Heart right ventricle (tissue), 16 donors: ENCODE data around the gene WFDC12. TPM values are rescaled to one million over a fixed set of nuclear protein-coding genes. Genes with fewer than 3 reads are reported as not detected.

Source experiments
- ATAC-seq, 8 donors: fragments of 200-7000 bp; cut with Tn5 transposase; one replicate each; pipeline ENCODE4 v1.9.1; 2020; ENCODE audit warnings: mild to moderate bottlenecking in 8 of 8, moderate library complexity in 8 of 8, moderate number of reproducible peaks in 1 of 8
- DNase-seq, 2 donors: peaks; one replicate each; pipeline ENCODE4 v3.0.0-alpha.2; 2020
- H3K27ac ChIP-seq, 10 donors: fragments of 200-600 bp; sonication (generic) in 2 of 10; one replicate each; pipeline versions ENCODE4 v1.5.0 to v1.8.0; 2020 to 2022; ENCODE audit warnings: mild to moderate bottlenecking in 3 of 10
- H3K27me3 ChIP-seq, 7 donors: fragments of 200-600 bp; one replicate each; pipeline ENCODE4 v1.8.0; 2021 to 2022; ENCODE audit warnings: mild to moderate bottlenecking in 2 of 7
- H3K36me3 ChIP-seq, 9 donors: fragments of 200-600 bp; sonication (generic) in 1 of 9; one replicate each; pipeline versions ENCODE4 v1.5.0 to v1.8.0; 2020 to 2022; ENCODE audit warnings: mild to moderate bottlenecking in 2 of 9
- H3K4me1 ChIP-seq, 9 donors: fragments of 200-600 bp; sonication (generic) in 1 of 9; one replicate each; pipeline versions ENCODE4 v1.5.0 to v1.8.0; 2020 to 2022; ENCODE audit warnings: mild to moderate bottlenecking in 4 of 9
- H3K4me3 ChIP-seq, 10 donors: fragments of 200-600 bp; sonication (generic) in 2 of 10; one replicate each; pipeline versions ENCODE4 v1.5.0 to v1.8.0; 2020 to 2022; ENCODE audit warnings: mild to moderate bottlenecking in 7 of 10, moderate library complexity in 2 of 10
- H3K9me3 ChIP-seq, 11 donors: fragments of 200-600 bp in 10 of 11; sonication (generic) in 2 of 11; one replicate each; pipeline versions ENCODE4 v1.5.0 to v1.8.0; 2013 to 2022; ENCODE audit warnings: mild to moderate bottlenecking in 2 of 11, control low read depth in 1 of 11, moderate library complexity in 1 of 11
- WGBS, 2 donors: extraction: QIAGEN DNeasy Blood & Tissue Kit; methylation state at CpG; one replicate each; pipeline ENCODE4 v1.1.7; 2013; ENCODE audit warnings: inconsistent platforms in 1 of 2; 5-methylcytosine and 5-hydroxymethylcytosine counted together
- intact Hi-C, 10 donors: fragments of 100-400 bp; cut with DNase I; formaldehyde crosslinking; loops; one replicate each; pipeline versions ENCODE4 v1.11.1 to v1.14.2; 2022
- polyA plus RNA-seq, 2 donors: library from polyadenylated mRNA; stranded (reverse); fragments of 200-250 nt; gene quantifications; one replicate each; pipeline ENCODE4 v1.2.3, GENCODE V29; 2013
- total RNA-seq, 10 donors: library from RNA; stranded (reverse); fragmentation: NEBNext Ultra II Directional in 3 of 10; extraction: Animal tissue kit (Norgen Biotek cat#: 25700) in 3 of 10; gene quantifications; one replicate each; pipeline versions ENCODE4 v1.2.1 to v1.2.4, GENCODE V29; 2021 to 2023
- TF ChIP-seq, protein P1 (sequence below), 9 donors: fragments of 200-600 bp; sonication (generic) in 2 of 9; IDR thresholded peaks; one replicate each; pipeline versions ENCODE4 v1.5.0 to v1.8.0; 2021 to 2022; ENCODE audit warnings: antibody characterized with exemption in 9 of 9, mild to moderate bottlenecking in 5 of 9, moderate library complexity in 1 of 9
- donor health status: Arrhythmogenic right ventricular cardiomyopathy.
- donor health status: ischemic (EF 13 %, LVEDD 7.1; RV severe dilation, severe dysfunction).
- donor health status: healthy with polysubstance abuse.
- donor health status: DM: no; HTN: yes; CAD: no.
- donor health status: DM: no; HTN: no; CAD: no.
- donor health status: ischemic (EF 25% LVEDD 6.9; RV normal size, moderate dysfunction).
- donor health status: ischemic (EF 25% LVEDD 5.7; RV mildly dilated, moderate dysfunction).
- donor health status: healthy.
- donor health status: DM: yes; HTN: yes; CAD: no.
- donor health status: Ischemic cardiomyopathy.
- donor health status: ischemic (EF 35%, LVEDD 5.7; RV mildly dilated, moderate dysfunction).
- donor health status: nonischemic (EF 11% LVEDD 7.7; RV severe dilation, severe dysfunction).
- donor health status: DM: yes; HTN: yes; CAD: no.
- donor health status: PGD.
- donor health status: ischemic (EF 29% LVEDD 5.4; RV normal size, mild dysfunction).
- donor health status: nonischemic (EF 23%, LVEDD 6.1; RV moderate dilation, normal function).

The WFDC12 gene
- total and polyA plus RNA-seq, 12 donors: not detected

DNA sequence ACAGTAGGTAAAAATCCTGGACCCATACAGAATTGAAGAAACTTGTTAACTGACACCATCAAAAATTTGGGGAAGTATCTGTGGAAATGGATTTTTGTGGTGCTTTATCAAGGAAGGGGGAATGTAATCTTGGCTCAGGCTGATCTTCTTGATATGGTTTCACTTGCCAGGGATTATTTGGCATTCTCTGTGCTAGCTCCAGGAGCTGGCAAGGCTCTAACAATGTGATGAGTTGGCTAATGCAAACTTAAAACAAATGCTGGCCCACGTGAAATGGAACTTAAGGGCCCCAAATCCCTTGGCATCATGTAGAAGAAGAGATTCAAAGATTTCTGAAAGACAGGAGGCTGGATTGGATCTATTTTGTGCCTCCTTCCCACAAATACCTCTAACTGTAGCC lies 36.5 kb downstream of the WFDC12 start:
- H3K9me3 ChIP-seq: peaks cover 0 to 6% (median 1%) of the 10 kb centered on the region in 11 donors
- intact Hi-C loops: no loop called here
- DNase-seq: no peak
- H3K36me3 ChIP-seq: peaks cover 0 to 9% (median 0%) of the 10 kb centered on the region in 9 donors
- TF ChIP-seq, protein P1, sequence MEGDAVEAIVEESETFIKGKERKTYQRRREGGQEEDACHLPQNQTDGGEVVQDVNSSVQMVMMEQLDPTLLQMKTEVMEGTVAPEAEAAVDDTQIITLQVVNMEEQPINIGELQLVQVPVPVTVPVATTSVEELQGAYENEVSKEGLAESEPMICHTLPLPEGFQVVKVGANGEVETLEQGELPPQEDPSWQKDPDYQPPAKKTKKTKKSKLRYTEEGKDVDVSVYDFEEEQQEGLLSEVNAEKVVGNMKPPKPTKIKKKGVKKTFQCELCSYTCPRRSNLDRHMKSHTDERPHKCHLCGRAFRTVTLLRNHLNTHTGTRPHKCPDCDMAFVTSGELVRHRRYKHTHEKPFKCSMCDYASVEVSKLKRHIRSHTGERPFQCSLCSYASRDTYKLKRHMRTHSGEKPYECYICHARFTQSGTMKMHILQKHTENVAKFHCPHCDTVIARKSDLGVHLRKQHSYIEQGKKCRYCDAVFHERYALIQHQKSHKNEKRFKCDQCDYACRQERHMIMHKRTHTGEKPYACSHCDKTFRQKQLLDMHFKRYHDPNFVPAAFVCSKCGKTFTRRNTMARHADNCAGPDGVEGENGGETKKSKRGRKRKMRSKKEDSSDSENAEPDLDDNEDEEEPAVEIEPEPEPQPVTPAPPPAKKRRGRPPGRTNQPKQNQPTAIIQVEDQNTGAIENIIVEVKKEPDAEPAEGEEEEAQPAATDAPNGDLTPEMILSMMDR (IDR thresholded peaks at IDR 0.05): no peak
- H3K4me3 ChIP-seq: no peak overlapping the region
- ATAC-seq: no peak
- H3K27ac ChIP-seq: no peak overlapping the region
- no peaks in the 10 kb centered on the region for H3K27me3 ChIP-seq
- H3K4me1 ChIP-seq: no peaks in the 10 kb centered on the region
- WGBS, 2 donors: 73 to 82% methylated on average over 1 of the region's 1 CpG

DNA sequence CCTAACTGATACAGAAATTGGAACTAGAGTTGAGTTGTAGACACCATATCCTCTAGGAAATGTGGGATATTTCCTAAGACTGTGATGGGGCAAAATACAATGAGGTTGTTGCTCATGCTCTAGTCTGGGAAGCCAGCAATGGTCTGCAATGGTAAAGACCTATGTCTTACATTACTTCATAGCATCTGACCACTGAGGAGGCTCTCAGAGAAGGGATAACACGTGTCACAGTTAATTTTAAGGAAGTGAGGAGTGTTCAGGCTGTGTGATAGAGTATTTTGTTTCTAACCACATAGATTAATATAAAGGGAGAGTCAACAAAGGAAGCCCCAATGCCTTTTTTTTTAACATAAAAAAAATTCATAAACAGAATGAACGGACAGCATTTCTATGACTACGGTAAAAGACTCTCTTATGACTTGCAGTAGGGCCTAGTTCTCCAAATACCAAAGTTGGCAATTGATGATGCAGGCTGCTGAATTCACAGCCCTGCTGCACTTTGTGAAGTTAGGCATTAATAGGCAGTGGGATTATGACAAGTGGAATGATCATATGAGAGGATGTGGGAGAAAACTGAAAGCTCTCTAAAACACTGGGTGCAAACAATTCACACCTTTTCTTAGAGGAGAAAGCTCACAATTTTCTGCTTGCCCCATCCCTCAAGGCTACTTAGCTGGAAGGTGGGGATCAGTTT lies 37.0 kb downstream of the WFDC12 start:
- intact Hi-C loops: no loop called here
- WGBS, 2 donors: 88 to 91% methylated on average over 3 of the region's 3 CpGs
- Histone ChIP-seq H3K36me3 (peaks cover 0 to 14% (median 0%) of the 10 kb centered on the region in 9 donors), H3K27me3 (no peaks in the 10 kb centered on the region), H3K27ac (no peak overlapping the region), H3K4me3 (no peak overlapping the region), H3K4me1 (no peaks in the 10 kb centered on the region), H3K9me3 (peaks cover 0 to 11% (median 7%) of the 10 kb centered on the region in 11 donors)
- no peak for ATAC-seq
- TF ChIP-seq, protein P1 (IDR thresholded peaks at IDR 0.05): no peak
- DNase-seq: no peak

DNA sequence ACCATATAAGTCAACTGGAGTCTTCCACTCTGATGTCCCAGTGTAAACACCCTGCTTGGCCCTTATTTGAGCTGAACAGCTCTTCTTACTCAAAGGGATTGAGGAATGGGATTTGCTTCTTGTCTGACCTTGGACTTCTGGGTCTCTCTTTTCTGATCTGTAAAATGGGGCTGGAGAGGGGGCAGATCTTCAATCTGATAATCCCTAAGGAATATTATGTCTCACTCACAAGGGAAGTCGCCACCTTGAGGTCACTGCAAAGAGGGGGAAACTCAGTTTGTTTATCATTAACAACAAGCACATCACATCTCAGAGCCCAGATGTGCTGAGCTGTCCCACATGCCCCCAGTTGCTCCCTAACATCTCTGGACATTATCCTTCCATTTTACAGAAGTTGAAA lies 38.4 kb downstream of the WFDC12 start:
- TF ChIP-seq, protein P1 (IDR thresholded peaks at IDR 0.05): no peak
- peaks cover 0 to 28% (median 3%) of the 10 kb centered on the region in 9 donors for H3K36me3 ChIP-seq
- intact Hi-C loops: no loop called here
- ATAC-seq (no peak), DNase-seq (no peak)
- WGBS, 2 donors: 95 to 96% methylated on average over 1 of the region's 1 CpG
- no peaks in the 10 kb centered on the region for H3K27me3 ChIP-seq
- no peak overlapping the region for H3K27ac ChIP-seq
- H3K4me3 ChIP-seq: no peak overlapping the region
- H3K9me3 ChIP-seq: peaks cover 0 to 21% (median 9%) of the 10 kb centered on the region in 11 donors
- H3K4me1 ChIP-seq: no peaks in the 10 kb centered on the region

DNA sequence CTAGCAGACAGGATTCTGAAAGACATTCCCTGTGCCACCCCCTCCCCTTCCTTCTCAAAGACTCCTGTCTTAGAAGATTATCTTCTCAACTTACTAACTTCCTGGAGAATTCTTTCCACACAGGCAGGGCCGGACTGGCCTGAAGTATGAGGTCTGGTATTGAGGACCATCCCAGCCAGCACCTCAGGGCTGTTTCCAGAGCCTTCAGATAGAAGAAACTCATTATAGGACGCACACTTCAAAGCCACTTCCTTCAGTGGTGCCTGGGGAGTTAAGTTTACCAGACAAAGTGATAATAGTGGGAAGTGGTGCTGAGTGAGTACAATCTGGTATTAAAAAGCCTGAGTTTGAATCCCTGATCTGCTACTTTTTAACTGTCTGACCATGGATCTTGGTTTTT lies 39.0 kb downstream of the WFDC12 start:
- H3K4me1 ChIP-seq: no peaks in the 10 kb centered on the region
- no peak overlapping the region for H3K4me3 ChIP-seq
- ATAC-seq (no peak), DNase-seq (no peak)
- H3K27me3 ChIP-seq: no peaks in the 10 kb centered on the region
- H3K36me3 ChIP-seq: peaks cover 0 to 34% (median 8%) of the 10 kb centered on the region in 9 donors
- TF ChIP-seq, protein P1 (IDR thresholded peaks at IDR 0.05): no peak
- WGBS, 2 donors: 41 to 44% methylated on average over 2 of the region's 2 CpGs
- no peak overlapping the region for H3K27ac ChIP-seq
- intact Hi-C loops: no loop called here
- peaks cover 0 to 21% (median 9%) of the 10 kb centered on the region in 11 donors for H3K9me3 ChIP-seq
